ENCODE measurements around the gene SNAPC2.

DNA sequence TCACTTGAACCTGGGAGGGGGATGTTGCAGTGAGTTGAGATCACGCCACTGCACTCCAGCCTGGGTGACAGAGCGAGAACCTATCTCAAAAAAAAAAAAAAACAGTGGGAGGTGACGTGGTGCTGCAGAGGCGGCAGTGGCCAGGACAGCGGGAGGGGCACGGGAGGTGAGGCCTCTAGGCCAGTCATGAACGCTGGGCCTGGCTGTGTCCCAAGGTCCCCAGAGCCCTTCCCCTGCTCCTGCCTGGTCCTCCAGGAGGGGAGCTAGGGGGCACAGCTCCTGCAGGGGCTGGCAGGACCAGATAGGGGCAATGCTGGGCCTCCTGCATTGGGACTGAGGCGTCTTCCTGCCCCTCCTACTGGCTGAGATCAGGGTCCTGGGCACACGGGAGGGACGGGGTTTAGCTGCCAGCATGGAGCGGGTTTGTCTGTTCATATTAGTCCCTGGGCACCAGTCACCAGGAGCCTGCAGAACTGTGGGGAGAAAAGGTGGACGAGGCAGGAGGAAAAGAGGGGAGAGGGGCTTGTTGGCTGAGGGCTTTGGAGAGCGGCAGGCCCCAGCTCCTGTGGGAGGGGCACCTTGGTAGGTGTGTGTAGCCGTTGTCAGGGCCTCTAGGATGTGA is 11.9 kb upstream of the SNAPC2 start:
- TF ChIP-seq, protein P1, sequence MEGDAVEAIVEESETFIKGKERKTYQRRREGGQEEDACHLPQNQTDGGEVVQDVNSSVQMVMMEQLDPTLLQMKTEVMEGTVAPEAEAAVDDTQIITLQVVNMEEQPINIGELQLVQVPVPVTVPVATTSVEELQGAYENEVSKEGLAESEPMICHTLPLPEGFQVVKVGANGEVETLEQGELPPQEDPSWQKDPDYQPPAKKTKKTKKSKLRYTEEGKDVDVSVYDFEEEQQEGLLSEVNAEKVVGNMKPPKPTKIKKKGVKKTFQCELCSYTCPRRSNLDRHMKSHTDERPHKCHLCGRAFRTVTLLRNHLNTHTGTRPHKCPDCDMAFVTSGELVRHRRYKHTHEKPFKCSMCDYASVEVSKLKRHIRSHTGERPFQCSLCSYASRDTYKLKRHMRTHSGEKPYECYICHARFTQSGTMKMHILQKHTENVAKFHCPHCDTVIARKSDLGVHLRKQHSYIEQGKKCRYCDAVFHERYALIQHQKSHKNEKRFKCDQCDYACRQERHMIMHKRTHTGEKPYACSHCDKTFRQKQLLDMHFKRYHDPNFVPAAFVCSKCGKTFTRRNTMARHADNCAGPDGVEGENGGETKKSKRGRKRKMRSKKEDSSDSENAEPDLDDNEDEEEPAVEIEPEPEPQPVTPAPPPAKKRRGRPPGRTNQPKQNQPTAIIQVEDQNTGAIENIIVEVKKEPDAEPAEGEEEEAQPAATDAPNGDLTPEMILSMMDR (IDR thresholded peaks at IDR 0.05; ENCODE audit: low read length), result no peak
- TF ChIP-seq EZH2 (optimal IDR thresholded peaks at IDR 0.05; ENCODE audit: low read depth, low read length), result no peak
- TF ChIP-seq EZH2phosphoT487 (IDR thresholded peaks at IDR 0.05; ENCODE audit: low read length), result no peak
